ENCODE measurements around the gene MGAT4C.

MGAT4C gene

GRCh38 chr12:85946375-85946774 lies 309.8 kb downstream of the MGAT4C start:
- no peaks in the 10 kb centered on the region for H3K4me1 Mint-ChIP-seq
- H3K27ac Mint-ChIP-seq (ENCODE audit: low read depth): no peak overlapping the region
- no peak overlapping the region for H3K4me3 Mint-ChIP-seq
- no peaks in the 10 kb centered on the region for H3K9me3 Mint-ChIP-seq
- ATAC-seq (replicated peaks; ENCODE audit: extremely low read depth, poor library complexity, severe bottlenecking): no peak
- no peak for DNase-seq (ENCODE audit: low spot score in 2 of 2)
- no peaks in the 10 kb centered on the region for H3K27me3 Mint-ChIP-seq
- H3K36me3 Mint-ChIP-seq (ENCODE audit: insufficient read depth): no peaks in the 10 kb centered on the region

GRCh38 chr12:85927166-85927565 lies 329.0 kb downstream of the MGAT4C start:
- DNase-seq (ENCODE audit: low spot score in 2 of 2) (no peak), ATAC-seq (replicated peaks; ENCODE audit: extremely low read depth, poor library complexity, severe bottlenecking) (no peak)
- Mint-ChIP-seq H3K27me3 (no peaks in the 10 kb centered on the region), H3K4me3 (no peak overlapping the region), H3K4me1 (no peaks in the 10 kb centered on the region), H3K27ac (ENCODE audit: low read depth) (no peak overlapping the region), H3K9me3 (no peaks in the 10 kb centered on the region), H3K36me3 (ENCODE audit: insufficient read depth) (no peaks in the 10 kb centered on the region)

GRCh38 chr12:85923767-85924331 lies 332.3 kb downstream of the MGAT4C start:
- no peak overlapping the region for H3K27ac Mint-ChIP-seq (ENCODE audit: low read depth)
- H3K27me3 Mint-ChIP-seq: no peaks in the 10 kb centered on the region
- H3K36me3 Mint-ChIP-seq (ENCODE audit: insufficient read depth): no peaks in the 10 kb centered on the region
- no peaks in the 10 kb centered on the region for H3K9me3 Mint-ChIP-seq
- no peaks in the 10 kb centered on the region for H3K4me1 Mint-ChIP-seq
- DNase-seq (ENCODE audit: low spot score in 2 of 2) (no peak), ATAC-seq (replicated peaks; ENCODE audit: extremely low read depth, poor library complexity, severe bottlenecking) (no peak)
- no peak overlapping the region for H3K4me3 Mint-ChIP-seq

- no peaks in the 10 kb centered on the region for H3K36me3 Mint-ChIP-seq (ENCODE audit: insufficient read depth)
- no peak overlapping the region for H3K4me3 Mint-ChIP-seq
- ATAC-seq (replicated peaks; ENCODE audit: extremely low read depth, poor library complexity, severe bottlenecking): no peak
- no peak overlapping the region for H3K27ac Mint-ChIP-seq (ENCODE audit: low read depth)
- H3K9me3 Mint-ChIP-seq: no peaks in the 10 kb centered on the region
- H3K4me1 Mint-ChIP-seq: no peaks in the 10 kb centered on the region
- DNase-seq (ENCODE audit: low spot score in 2 of 2): no peak
- H3K27me3 Mint-ChIP-seq: no peaks in the 10 kb centered on the region
These were observed 335.8 kb downstream of the MGAT4C start for GRCh38 chr12:85920324-85920947.
